Body of pancreas (tissue), 4 donors: ENCODE data around the gene PRKAG2. TPM values are rescaled to one million over a fixed set of nuclear protein-coding genes. Genes with fewer than 3 reads are reported as not detected.

Experiments
- ATAC-seq: fragments of 150-250 bp; one replicate; pipeline ENCODE4 v1.9.1; 2016
- DNase-seq, 4 donors: peaks; one replicate each; pipeline ENCODE4 v3.0.0-alpha.2; 2019
- H3K27ac ChIP-seq, 4 donors: fragments of 200-600 bp; sonication (generic); 1 replicate in 3 of 4; 2 replicates in 1 of 4; pipeline versions ENCODE4 v1.5.1 to v1.6.1; 2016 to 2019; ENCODE audit warnings: mild to moderate bottlenecking in 1 of 4, mixed read lengths in 1 of 4, moderate library complexity in 1 of 4
- H3K27me3 ChIP-seq, 2 donors: fragments of 200-600 bp; sonication (generic); one replicate each; pipeline ENCODE4 v1.6.0; 2016; ENCODE audit warnings: mild to moderate bottlenecking in 1 of 2
- H3K36me3 ChIP-seq, 2 donors: fragments of 200-600 bp; sonication (generic); replicated peaks in 1 of 2; 2 replicates each; pipeline ENCODE4 v1.5.1; 2016; ENCODE audit warnings: low read depth in 2 of 2; ENCODE audit not compliant: insufficient read depth in 1 of 2
- H3K4me1 ChIP-seq: fragments of 200-600 bp; sonication (generic); one replicate; pipeline ENCODE4 v1.6.0; 2016
- H3K4me3 ChIP-seq, 2 donors: fragments of 200-600 bp; sonication (generic); 1 replicate in 1 of 2; 2 replicates in 1 of 2; pipeline ENCODE4 v1.5.1; 2016 to 2019
- H3K9me3 ChIP-seq, 3 donors: fragments of 200-600 bp; sonication (generic); 1 replicate in 2 of 3; 2 replicates in 1 of 3; pipeline ENCODE4 v1.5.1; 2016
- POLR2A ChIP-seq, 3 donors: fragments of 450-650 bp; IDR thresholded peaks; one replicate each; pipeline ENCODE4 v1.6.1; 2016; ENCODE audit warnings: antibody characterized with exemption in 3 of 3, mild to moderate bottlenecking in 2 of 3
- WGBS, 2 donors: methylation state at CpG; one replicate each; pipeline ENCODE4 v1.1.5; 2017; 5-methylcytosine and 5-hydroxymethylcytosine counted together
- intact Hi-C: fragments of 100-400 bp; cut with DNase I; formaldehyde crosslinking; loops from one replicate; pipeline ENCODE4 v1.15.1; 2023
- total RNA-seq, 2 donors: library from RNA; depleted of rRNA; stranded (reverse); fragments of >200 nt; gene quantifications; one replicate each; pipeline ENCODE4 v1.1.0, GENCODE V29; 2016
- TF ChIP-seq, protein P1 (sequence below), 7 experiments: fragments of 450-650 bp in 4 of 7; fragments of 200-600 bp in 3 of 7; sonication (generic) in 3 of 7; IDR thresholded peaks; one replicate each; pipeline ENCODE4 v1.5.1; 2016 to 2019; ENCODE audit warnings: antibody characterized with exemption in 7 of 7

The PRKAG2 gene
- total RNA-seq, 2 donors from 2014 or later: 9.9 to 24.4 TPM

DNA sequence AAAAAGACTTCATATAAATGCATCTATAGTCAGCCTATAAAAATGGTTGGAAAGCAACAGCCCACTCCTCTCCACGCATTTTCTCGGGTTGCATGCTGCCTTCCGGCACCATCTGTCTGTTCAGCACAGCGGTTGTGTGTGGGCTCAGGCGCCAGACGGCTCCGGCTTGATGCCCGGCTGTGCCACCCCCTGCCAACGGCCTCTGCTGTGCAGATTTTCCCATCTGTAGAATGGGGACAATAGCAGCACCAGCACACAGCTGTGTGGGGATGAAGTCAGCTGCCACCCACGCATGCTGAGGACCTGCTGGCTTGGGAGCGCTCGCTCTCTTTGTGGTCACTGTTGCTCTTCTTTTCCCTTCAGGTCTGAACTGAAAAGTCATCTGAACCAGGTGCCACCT is 19.5 kb downstream of the PRKAG2 start:
- no peaks in the 10 kb centered on the region for H3K36me3 ChIP-seq
- intact Hi-C loops: no loop called here
- ATAC-seq (no peak), DNase-seq (no peak)
- no peak overlapping the region for H3K4me3 ChIP-seq
- no peak overlapping the region for H3K27ac ChIP-seq
- WGBS, 2 donors: 94 to 96% methylated on average over 11 to 12 of the region's 12 CpGs
- H3K9me3 ChIP-seq: no peaks in the 10 kb centered on the region
- TF ChIP-seq, protein P1, sequence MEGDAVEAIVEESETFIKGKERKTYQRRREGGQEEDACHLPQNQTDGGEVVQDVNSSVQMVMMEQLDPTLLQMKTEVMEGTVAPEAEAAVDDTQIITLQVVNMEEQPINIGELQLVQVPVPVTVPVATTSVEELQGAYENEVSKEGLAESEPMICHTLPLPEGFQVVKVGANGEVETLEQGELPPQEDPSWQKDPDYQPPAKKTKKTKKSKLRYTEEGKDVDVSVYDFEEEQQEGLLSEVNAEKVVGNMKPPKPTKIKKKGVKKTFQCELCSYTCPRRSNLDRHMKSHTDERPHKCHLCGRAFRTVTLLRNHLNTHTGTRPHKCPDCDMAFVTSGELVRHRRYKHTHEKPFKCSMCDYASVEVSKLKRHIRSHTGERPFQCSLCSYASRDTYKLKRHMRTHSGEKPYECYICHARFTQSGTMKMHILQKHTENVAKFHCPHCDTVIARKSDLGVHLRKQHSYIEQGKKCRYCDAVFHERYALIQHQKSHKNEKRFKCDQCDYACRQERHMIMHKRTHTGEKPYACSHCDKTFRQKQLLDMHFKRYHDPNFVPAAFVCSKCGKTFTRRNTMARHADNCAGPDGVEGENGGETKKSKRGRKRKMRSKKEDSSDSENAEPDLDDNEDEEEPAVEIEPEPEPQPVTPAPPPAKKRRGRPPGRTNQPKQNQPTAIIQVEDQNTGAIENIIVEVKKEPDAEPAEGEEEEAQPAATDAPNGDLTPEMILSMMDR (IDR thresholded peaks at IDR 0.05): no peak
- no peak for TF ChIP-seq POLR2A (IDR thresholded peaks at IDR 0.05)
- H3K27me3 ChIP-seq: no peaks in the 10 kb centered on the region
- peaks cover 23% of the 10 kb centered on the region for H3K4me1 ChIP-seq

DNA sequence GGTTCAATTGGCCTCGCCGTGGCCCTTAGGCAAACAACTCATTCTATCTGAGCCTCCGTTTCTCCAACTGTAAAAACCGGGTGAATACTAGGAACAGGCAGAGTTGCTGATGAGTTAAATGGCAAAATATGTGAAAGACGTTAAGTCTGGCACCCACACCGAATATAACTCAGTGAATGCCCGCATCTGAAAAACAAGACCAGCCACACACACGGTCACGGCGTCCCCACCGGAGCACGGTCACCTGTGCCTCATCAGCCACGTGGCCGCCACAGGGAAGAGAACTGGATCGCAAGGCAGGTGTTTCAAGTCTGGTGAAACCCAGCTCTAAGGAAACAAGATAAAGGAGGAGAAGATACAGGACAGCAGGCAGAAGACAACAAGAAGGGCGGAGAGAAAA is 20.4 kb downstream of the PRKAG2 start:
- intact Hi-C loops: no loop called here
- no peak overlapping the region for H3K4me3 ChIP-seq
- TF ChIP-seq, protein P1 (IDR thresholded peaks at IDR 0.05): no peak
- no peak for TF ChIP-seq POLR2A (IDR thresholded peaks at IDR 0.05)
- no peaks in the 10 kb centered on the region for H3K36me3 ChIP-seq
- no peaks in the 10 kb centered on the region for H3K9me3 ChIP-seq
- DNase-seq (no peak), ATAC-seq (no peak)
- no peak overlapping the region for H3K27ac ChIP-seq
- H3K4me1 ChIP-seq: peaks cover 32% of the 10 kb centered on the region
- WGBS, 2 donors: 92 to 96% methylated on average over 16 of the region's 16 CpGs
- no peaks in the 10 kb centered on the region for H3K27me3 ChIP-seq

DNA sequence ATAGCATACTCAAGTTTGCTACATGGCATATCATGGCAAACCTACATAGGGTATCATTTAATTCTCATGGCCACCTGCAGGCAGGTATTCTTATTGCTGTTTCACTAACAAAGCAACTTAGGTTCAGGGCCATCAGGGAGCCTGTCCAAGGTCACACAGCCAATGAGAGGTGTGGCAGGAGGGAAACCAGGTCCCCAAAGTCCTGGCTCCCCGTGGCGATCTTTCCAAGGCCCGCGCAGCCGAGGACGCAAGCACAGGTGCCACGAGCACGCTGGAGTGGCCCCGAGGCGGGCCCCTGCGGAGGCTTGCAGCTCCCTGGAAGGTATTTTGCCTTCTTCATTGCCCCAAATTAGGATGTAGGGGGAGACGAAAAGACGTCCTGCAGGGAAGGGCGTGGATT is 20.8 kb downstream of the PRKAG2 start:
- peaks cover 36% of the 10 kb centered on the region for H3K4me1 ChIP-seq
- no peak for TF ChIP-seq POLR2A (IDR thresholded peaks at IDR 0.05)
- TF ChIP-seq, protein P1 (IDR thresholded peaks at IDR 0.05): peak in 3 of 7 experiments; percentile 9 to 21 (median 17)
- H3K9me3 ChIP-seq: no peaks in the 10 kb centered on the region
- no peaks in the 10 kb centered on the region for H3K27me3 ChIP-seq
- DNase-seq: no peak
- intact Hi-C loops: no loop called here
- WGBS, 2 donors: 76 to 83% methylated on average over 4 to 14 of the region's 14 CpGs
- no peak overlapping the region for H3K27ac ChIP-seq
- no peak overlapping the region for H3K4me3 ChIP-seq
- no peak for ATAC-seq
- H3K36me3 ChIP-seq: no peaks in the 10 kb centered on the region

DNA sequence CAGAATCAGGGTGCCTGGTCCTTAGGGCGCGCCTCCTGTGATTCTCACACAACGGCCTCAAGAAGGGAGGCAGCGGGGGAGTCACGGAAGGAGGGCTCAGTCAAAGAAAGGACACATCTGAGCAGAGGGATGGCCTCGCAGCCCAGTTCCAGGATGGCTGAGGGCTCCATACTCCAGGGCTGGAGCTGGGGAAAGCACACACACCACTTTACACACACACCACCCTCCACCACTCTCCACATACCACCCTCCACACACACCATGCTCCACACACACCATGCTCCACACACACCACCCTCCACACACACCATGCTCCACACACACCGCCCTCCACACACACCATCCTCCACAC is 22.2 kb downstream of the PRKAG2 start:
- intact Hi-C loops: no loop called here

More for the DNA sequence above, 22.2 kb downstream of the PRKAG2 start:
- WGBS, 2 donors: 79 to 84% methylated on average over 4 to 7 of the region's 7 CpGs
- Histone ChIP-seq H3K36me3 (no peaks in the 10 kb centered on the region), H3K27ac (no peak overlapping the region), H3K9me3 (no peaks in the 10 kb centered on the region), H3K27me3 (no peaks in the 10 kb centered on the region), H3K4me1 (peaks cover 40% of the 10 kb centered on the region), H3K4me3 (no peak overlapping the region)
- ATAC-seq: no peak
- no peak for DNase-seq
- TF ChIP-seq, protein P1 (IDR thresholded peaks at IDR 0.05): no peak
- TF ChIP-seq POLR2A (IDR thresholded peaks at IDR 0.05): no peak
